ENCODE measurements around the gene KCND3.

Gene KCND3

DNA sequence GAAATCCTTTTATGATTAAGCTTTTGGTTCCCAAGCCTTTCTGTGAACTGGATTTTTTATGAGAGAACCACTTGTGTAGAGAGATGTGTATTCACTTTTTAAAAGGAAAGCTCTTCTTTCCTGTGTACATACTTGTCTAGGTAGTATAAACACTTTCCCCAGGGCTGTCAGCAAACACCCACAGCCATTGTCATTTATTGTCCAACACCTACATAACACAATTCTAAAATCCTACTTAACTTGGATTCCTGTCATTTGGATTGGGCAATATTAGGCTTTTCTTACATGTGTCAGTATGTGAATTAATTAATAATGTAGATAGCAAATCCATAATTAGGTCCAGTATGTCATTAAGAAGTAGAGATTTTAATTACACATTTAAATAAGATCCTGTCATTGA lies 221.4 kb downstream of the KCND3 start:
- no peak overlapping the region; the same call in 1 of the 2 replicates for H3K27ac ChIP-seq (replicated peaks)
- TF ChIP-seq POLR2AphosphoS5 (IDR thresholded peaks at IDR 0.05; ENCODE audit: low read depth) (no peak), REST (IDR thresholded peaks at IDR 0.05; ENCODE audit: insufficient replicate concordance, low read depth) (no peak), GABPA (IDR thresholded peaks at IDR 0.05; ENCODE audit: low read depth) (no peak)
- no peaks in the 10 kb centered on the region for H3K27me3 ChIP-seq (ENCODE audit: insufficient read depth, poor library complexity, severe bottlenecking)
- H3K4me3 ChIP-seq (replicated peaks; ENCODE audit: insufficient read depth, low read length): no peak overlapping the region
- DNase-seq (ENCODE audit: low read depth in 1 of 2, low spot score in 1 of 2): no peak

- Histone ChIP-seq H3K27me3 (ENCODE audit: insufficient read depth, poor library complexity, severe bottlenecking) (no peaks in the 10 kb centered on the region), H3K27ac (replicated peaks) (no peak overlapping the region), H3K4me3 (replicated peaks; ENCODE audit: insufficient read depth, low read length) (no peak overlapping the region)
- no peak for TF ChIP-seq GABPA (IDR thresholded peaks at IDR 0.05; ENCODE audit: low read depth)
- no peak for TF ChIP-seq SPI1 (IDR thresholded peaks at IDR 0.05; ENCODE audit: borderline replicate concordance, low read depth)
- no peak for TF ChIP-seq REST (IDR thresholded peaks at IDR 0.05; ENCODE audit: insufficient replicate concordance, low read depth)
- TF ChIP-seq POLR2AphosphoS5 (IDR thresholded peaks at IDR 0.05; ENCODE audit: low read depth): no peak
- TF ChIP-seq CTCF (IDR thresholded peaks at IDR 0.05; ENCODE audit: insufficient read depth, low read length): no peak
- DNase-seq (ENCODE audit: low read depth in 1 of 2, low spot score in 1 of 2): no peak
Measured at GRCh38 chr1:111762332-111762731, 227.1 kb downstream of the KCND3 start.

DNA sequence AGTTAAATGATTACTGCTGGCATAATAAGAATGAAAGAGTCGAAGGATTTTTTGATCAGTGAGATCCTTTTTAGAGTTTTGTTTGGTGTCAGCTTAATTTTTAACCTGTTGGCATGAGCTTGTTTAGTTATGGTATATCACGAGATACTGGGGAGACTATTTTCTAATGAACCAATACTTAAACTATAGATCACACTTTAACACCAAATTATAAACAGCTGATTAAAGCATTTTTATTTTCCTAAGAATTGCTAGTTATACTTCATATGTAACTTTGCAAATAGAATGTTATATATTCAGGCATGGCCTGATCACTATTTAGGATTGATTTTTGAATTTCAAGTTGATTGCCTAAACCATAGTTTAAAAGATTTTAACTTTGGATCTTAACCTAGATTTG lies 227.8 kb downstream of the KCND3 start:
- H3K27ac ChIP-seq (replicated peaks): no peak overlapping the region
- no peak for DNase-seq (ENCODE audit: low read depth in 1 of 2, low spot score in 1 of 2)
- TF ChIP-seq SPI1 (IDR thresholded peaks at IDR 0.05; ENCODE audit: borderline replicate concordance, low read depth): no peak
- TF ChIP-seq REST (IDR thresholded peaks at IDR 0.05; ENCODE audit: insufficient replicate concordance, low read depth): no peak
- no peak for TF ChIP-seq CTCF (IDR thresholded peaks at IDR 0.05; ENCODE audit: insufficient read depth, low read length)
- TF ChIP-seq GABPA (IDR thresholded peaks at IDR 0.05; ENCODE audit: low read depth): no peak
- no peak for TF ChIP-seq POLR2AphosphoS5 (IDR thresholded peaks at IDR 0.05; ENCODE audit: low read depth)
- no peak overlapping the region for H3K4me3 ChIP-seq (replicated peaks; ENCODE audit: insufficient read depth, low read length)
- H3K27me3 ChIP-seq (ENCODE audit: insufficient read depth, poor library complexity, severe bottlenecking): no peaks in the 10 kb centered on the region

GRCh38 chr1:111758373-111758772 lies 231.1 kb downstream of the KCND3 start:
- peak in 1 of 2 experiments; percentile 26 for DNase-seq (ENCODE audit: low read depth in 1 of 2, low spot score in 1 of 2)
- TF ChIP-seq REST (IDR thresholded peaks at IDR 0.05; ENCODE audit: insufficient replicate concordance, low read depth) (no peak), CTCF (IDR thresholded peaks at IDR 0.05; ENCODE audit: insufficient read depth, low read length) (peak; percentile 9)

More at GRCh38 chr1:111758373-111758772, 231.1 kb downstream of the KCND3 start:
- Histone ChIP-seq H3K27ac (replicated peaks) (no peak overlapping the region), H3K4me3 (replicated peaks; ENCODE audit: insufficient read depth, low read length) (no peak overlapping the region), H3K27me3 (ENCODE audit: insufficient read depth, poor library complexity, severe bottlenecking) (no peaks in the 10 kb centered on the region)
